Left renal cortex interstitium (tissue), 4 donors: ENCODE results near the gene SNX30. TPM values are rescaled to one million over a fixed set of nuclear protein-coding genes. Genes with fewer than 3 reads are reported as not detected.

Experiments
- DNase-seq, 4 donors: peaks; one replicate each; pipeline ENCODE4 v3.0.0-alpha.2; 2013; ENCODE audit warnings: low read depth in 4 of 4, low spot score in 2 of 4, missing footprints in 1 of 4
- polyA plus RNA-seq, 4 donors: library from polyadenylated mRNA; unstranded; fragments of 120-200 nt; gene quantifications; one replicate each; pipeline ENCODE4 v1.2.1, GENCODE V29; 2013; ENCODE audit not compliant: insufficient read length in 4 of 4

The SNX30 gene
- polyA plus RNA-seq, 4 donors: 16.2 to 21.4 (median 19.3) TPM

DNA sequence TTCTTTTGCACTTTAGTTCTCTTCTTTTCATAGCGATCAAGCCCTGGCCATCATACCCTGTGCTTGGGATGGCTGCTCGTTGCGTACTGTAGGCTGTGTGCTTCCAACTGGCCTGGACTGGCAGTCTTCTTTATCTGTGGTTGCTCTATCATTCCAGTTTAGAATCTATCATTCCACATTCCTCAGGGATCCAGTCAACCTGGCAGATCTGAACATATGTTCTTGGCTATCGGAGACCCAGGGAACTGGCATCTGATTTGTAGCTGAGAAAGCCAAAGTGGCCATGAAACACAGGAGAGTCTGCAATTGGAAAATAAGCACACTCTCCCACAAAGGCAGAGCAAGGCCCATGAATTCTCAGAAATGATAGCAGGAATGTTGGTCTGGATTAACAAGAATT, 162.8 kb downstream of the SNX30 start:
- no peak for DNase-seq

- no peak for DNase-seq
These were observed 164.0 kb downstream of the SNX30 start for GRCh38 chr9:112914524-112914923.

- no peak for DNase-seq
These were observed 166.8 kb downstream of the SNX30 start for GRCh38 chr9:112917047-112917986.

DNA sequence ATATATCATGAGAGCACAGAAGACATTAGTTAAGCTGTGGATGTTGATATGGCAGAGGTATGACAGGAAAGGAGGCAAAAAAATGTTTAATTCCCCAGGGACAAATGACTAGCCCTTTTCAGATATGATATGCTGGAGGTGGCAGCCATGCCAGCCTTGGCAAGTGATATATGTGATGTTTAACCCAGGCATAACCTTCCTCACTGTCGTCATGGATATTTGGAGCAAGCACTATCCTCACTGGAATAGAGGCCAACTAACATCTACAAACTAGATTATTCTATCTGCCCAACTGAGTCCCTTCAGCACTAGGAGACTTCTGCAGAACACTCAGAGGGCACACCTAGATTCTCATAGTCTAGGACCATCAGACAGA, 167.4 kb downstream of the SNX30 start:
- no peak for DNase-seq

GRCh38 chr9:112921549-112921948, 171.0 kb downstream of the SNX30 start:
- DNase-seq: no peak

Other genes starting within 250 kb of the SNX30 start
- gene INIP, start 32.6 kb upstream of the SNX30 start, polyA plus RNA-seq: 10 to 100 TPM; 29.0 to 35.5 (median 34.6) TPM
- under 1 TPM; 0.10 to 0.52 (median 0.22) TPM for gene SLC46A2, start 140.1 kb downstream of the SNX30 start, polyA plus RNA-seq